ENCODE measurements around the gene SPATA20.

The SPATA20 gene

GRCh38 chr17:50547035-50547735, at the start of gene SPATA20:
TSS of gene SPATA20 (plus strand) at chr17:50547174. CDS start at chr17:50547209, 35 bp downstream.
- peak; percentile 96 for DNase-seq

GRCh38 chr17:50498021-50498874, 48.7 kb upstream of the SPATA20 start:
- DNase-seq, result no peak

- no peak for DNase-seq
Observed at GRCh38 chr17:50499270-50499669, 47.7 kb upstream of the SPATA20 start.

- no peak for DNase-seq
Observed at GRCh38 chr17:50499721-50500120, 47.3 kb upstream of the SPATA20 start.

GRCh38 chr17:50501054-50501453, 45.9 kb upstream of the SPATA20 start:
- peak; percentile 57 for DNase-seq

- no peak for DNase-seq
Observed at GRCh38 chr17:50502301-50502990, 44.5 kb upstream of the SPATA20 start.

GRCh38 chr17:50505591-50506130, 41.3 kb upstream of the SPATA20 start:
- DNase-seq, result no peak

GRCh38 chr17:50506298-50506697, 40.7 kb upstream of the SPATA20 start:
- no peak for DNase-seq

- DNase-seq, result peak; percentile 89
Observed at GRCh38 chr17:50507871-50508572, 39.0 kb upstream of the SPATA20 start, which contains the start of gene MYCBPAP. TSS of gene MYCBPAP (plus strand) at chr17:50508439. CDS start at chr17:50508675, 236 bp downstream.

GRCh38 chr17:50508573-50509460, 38.2 kb upstream of the SPATA20 start:
- peak; percentile 42 for DNase-seq

GRCh38 chr17:50511058-50511457, 35.9 kb upstream of the SPATA20 start:
- no peak for DNase-seq

GRCh38 chr17:50513495-50513894, 33.5 kb upstream of the SPATA20 start:
- DNase-seq, result peak; percentile 56

GRCh38 chr17:50514388-50514787, 32.6 kb upstream of the SPATA20 start:
- DNase-seq, result no peak

GRCh38 chr17:50514936-50515702, 31.9 kb upstream of the SPATA20 start:
- DNase-seq, result no peak

GRCh38 chr17:50517011-50517410, 30.0 kb upstream of the SPATA20 start:
- no peak for DNase-seq

- peak; percentile 61 for DNase-seq
Observed at GRCh38 chr17:50517504-50518383, 29.2 kb upstream of the SPATA20 start.

- peak; percentile 57 for DNase-seq
Observed at GRCh38 chr17:50518384-50519023, 28.5 kb upstream of the SPATA20 start.

GRCh38 chr17:50519141-50519834, 27.7 kb upstream of the SPATA20 start:
- no peak for DNase-seq
